ENCODE data around the gene KCNH2.

KCNH2 gene

DNA sequence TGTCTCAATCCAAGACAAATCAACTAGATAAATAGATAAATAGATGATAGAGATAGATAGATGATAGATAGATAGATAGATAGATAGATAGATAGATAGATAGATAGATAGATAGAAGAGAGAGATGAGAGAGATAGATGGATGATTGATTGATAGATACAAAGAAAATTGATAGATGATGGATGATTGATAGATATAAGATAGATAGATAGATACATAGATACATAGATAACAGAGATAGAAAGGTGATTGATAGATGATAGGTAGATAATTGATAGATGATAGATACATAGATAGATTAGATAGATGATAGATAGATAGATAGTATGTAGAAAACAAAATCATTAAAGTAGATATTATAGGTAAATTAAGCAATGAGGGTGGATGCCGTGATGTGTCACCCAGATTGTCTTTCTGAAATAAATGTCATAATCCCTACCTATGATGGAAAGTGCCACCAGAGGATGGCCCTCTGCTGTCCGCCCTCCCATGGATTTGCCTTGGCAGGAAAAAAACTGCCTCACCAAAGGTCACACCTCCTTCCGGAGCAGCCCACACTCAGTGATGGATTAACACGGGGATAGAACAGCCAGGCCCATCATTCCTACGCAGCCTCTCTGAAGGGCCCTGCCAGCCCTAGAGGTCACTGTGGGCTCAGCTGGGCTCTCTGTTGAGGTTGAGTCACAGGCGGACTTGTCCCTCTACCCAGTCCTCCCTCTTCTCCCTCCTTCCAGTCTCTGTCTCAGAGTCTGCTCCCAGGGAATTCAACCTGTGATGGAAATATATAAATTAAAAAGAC lies 50.8 kb downstream of the KCNH2 start:
- DNase-seq: no peak

DNA sequence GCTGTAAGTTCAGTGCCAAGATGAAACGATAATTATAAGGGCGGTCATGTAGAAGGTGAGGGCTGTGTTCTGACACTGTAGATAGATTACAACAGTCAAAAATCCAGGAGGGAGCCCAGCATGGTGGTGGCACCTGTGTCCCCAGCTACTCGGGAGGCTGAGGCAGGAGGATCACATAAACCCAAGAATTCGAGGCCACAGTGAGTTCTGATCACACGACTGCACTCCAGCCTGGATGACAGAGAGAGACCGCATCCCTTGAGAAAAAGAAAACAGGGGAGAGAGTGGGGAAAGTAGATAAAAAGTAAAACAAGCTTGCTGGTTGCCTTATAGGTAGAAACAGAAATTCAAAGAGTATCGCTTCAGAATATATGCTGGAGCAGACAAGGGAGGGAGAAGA lies 52.1 kb downstream of the KCNH2 start:
- DNase-seq: no peak

- DNase-seq: no peak
Observed at GRCh38 chr7:150924369-150924781, 53.7 kb downstream of the KCNH2 start.

DNA sequence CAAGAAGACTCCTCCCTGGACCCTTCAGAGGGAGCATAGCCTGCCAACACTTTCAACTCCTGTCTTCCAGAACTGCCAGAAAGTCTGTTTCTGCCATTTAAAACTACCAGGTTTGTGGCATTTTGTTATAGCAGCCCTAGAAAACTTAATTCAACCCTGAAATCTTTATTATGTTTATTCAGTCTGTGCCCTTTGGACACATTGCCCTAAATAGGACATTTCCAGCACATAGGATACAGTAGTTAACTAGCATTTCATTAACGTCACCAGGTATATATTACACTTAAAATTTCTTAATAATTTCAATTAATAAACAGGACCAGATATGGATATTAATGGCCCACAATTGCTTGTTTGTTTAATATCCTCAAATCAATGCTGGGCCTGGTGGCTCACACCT lies 54.3 kb downstream of the KCNH2 start:
- DNase-seq: no peak

GRCh38 chr7:150923196-150923595 lies 54.9 kb downstream of the KCNH2 start:
- DNase-seq: no peak

DNA sequence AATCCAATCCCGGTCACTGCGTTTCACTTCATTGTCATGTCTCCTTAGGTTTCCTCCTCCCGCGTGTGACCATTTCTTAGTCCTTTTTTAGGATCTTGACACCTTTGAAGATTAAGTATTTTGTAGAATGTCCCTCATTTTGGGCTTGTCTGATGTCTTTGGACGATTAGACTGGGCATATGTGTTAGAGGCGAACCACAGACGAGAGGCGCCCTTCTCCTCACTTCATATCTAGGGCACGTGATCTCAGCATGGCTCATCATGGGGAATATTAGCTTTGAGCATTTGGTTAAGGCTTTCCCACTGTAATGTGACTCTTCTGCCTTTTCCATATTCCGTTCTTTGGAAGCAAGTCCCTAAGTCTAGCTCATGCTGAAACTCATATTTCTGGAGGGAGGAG lies 59.0 kb downstream of the KCNH2 start:
- DNase-seq: no peak

DNA sequence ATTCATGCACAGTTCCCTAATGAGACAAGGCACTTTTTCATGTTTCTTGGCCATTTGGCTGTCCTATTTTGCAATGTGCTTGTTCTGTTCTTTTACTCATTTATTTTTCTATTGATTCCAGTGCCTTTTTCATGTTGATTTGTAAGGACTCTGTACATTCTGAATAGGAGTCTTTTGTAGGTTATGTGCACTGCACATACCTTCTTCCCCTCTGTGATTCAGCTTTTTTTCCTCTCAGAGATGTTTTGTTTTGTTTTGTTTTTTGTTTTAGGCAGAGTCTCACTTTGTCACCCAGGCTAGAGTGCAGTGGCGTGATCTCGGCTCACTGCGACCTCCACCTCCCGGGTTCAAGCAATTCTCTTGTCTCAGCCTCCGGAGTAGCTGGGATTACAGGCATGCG lies 59.7 kb downstream of the KCNH2 start:
- DNase-seq: no peak

DNA sequence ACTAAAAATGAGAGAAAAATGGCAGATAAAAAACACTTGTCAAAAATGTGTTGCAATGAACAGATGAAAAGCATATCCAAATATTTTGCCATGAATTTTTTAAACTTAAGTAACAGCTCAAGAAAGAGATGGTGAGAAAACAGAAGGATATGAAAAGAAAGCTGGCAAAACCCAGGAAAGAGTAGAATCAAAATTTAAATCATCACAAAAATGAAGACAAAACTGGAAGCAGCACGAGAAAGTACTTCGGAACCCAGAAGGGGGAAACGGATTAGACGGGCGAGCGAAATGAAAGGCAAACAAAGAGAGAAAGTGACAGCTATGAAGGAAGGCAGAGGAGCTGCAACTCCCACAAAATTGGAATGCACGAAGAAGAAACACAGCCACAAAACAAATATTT lies 60.2 kb downstream of the KCNH2 start:
- no peak for DNase-seq

GRCh38 chr7:150916670-150917069 lies 61.5 kb downstream of the KCNH2 start:
- no peak for DNase-seq

DNA sequence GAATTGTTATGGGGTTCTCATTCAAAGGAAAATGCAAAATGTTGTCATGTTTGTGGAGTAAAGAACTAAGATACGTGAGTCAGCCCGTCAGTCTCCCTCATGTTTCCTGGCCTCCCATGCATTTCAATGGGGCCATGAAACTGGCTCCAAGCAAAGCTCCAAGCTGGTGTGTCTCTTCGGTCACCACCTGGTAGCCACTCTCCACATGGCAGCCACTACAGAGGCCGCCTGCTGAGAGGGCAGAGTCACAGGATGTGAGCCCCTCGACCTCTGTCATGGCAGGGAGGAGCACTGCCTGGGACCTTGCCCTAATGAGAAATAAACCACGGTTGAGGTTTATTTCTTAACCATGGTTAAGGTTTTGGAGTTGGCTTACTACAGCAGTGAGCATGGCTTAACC lies 63.2 kb downstream of the KCNH2 start:
- DNase-seq: no peak

GRCh38 chr7:150914196-150914595 lies 63.9 kb downstream of the KCNH2 start:
- no peak for DNase-seq

- no peak for DNase-seq
Observed at GRCh38 chr7:150912427-150912826, 65.7 kb downstream of the KCNH2 start.

DNA sequence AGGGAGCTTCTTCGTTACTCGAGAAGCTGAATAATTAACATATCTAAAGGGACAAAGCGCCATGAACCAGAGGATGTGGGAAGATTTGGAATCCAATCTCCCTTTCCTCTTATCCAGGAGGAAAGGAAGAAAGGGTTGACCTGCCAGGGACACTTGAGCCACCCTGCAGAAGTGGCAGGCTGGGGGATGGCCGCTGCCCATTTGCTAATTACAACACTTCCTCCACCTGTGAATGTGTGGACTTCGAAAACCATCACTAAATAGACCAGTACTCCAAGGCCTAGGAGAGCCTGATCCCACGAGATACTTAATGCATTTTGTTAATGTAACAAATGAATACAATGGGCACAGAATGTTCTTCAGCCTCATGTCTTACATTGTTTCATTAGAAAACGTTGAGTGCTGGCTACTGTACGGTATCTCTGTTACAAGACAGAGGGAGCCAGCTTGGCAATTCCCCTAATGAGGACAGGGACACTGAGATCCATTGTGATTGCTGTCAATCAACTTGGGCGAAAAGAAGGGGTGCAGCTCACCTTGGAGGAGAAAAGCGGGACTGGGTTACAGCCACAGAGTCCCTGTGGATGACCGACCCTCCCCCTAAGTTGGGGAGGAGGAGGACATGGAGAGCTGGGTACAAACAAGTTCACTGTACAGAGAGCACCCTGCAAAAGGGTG lies 66.4 kb downstream of the KCNH2 start:
- DNase-seq: no peak

GRCh38 chr7:150910996-150911422 lies 67.1 kb downstream of the KCNH2 start:
- no peak for DNase-seq

GRCh38 chr7:150910305-150910995 lies 67.7 kb downstream of the KCNH2 start:
- DNase-seq: peak; percentile 58

- DNase-seq: no peak
Observed at GRCh38 chr7:150909200-150909995, 68.7 kb downstream of the KCNH2 start.

GRCh38 chr7:150908173-150908572 lies 69.9 kb downstream of the KCNH2 start:
- no peak for DNase-seq

DNA sequence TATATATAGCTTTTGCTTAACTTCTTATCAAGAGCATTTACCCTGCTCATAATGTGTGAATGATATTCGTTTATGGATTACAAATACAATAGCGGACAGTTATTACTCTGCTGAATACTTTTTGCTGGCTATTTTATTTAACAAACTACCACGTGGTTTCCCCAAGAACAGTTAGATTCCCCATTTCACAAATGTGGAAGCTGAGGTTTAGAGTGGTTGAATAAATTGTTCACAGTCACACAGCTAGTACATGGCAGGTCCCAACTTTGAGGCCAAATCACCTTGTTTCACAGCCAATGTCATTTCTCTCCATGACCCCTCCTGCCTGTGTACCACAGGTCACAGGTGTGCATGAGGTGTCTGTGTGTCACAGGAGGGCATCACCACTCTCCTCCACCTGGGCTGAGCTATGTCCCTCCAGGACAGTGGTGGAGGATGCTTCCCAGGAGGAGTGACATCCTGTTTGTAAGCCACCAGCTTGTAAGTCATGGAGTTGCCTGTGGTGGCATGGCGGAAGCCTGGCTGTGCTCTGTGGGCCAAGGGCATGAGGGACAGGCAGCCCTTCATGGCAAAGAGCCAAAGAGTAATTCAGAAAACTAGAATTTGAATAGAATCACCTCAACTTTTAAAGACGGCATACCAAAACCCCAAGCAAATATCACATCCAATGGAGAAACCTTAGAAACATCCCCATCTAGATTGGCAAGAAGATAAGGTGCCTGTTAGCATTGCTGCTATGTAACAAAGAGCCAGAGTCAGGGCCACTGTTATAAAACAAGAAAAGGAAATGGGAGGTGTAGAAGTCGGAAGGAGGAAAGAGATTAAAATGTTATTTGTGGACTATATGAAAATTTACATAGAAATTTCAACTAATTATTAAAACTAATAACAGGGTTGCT lies 73.9 kb downstream of the KCNH2 start:
- DNase-seq: no peak

- peak; percentile 53 for DNase-seq
Observed at GRCh38 chr7:150903606-150904005, 74.5 kb downstream of the KCNH2 start.

DNA sequence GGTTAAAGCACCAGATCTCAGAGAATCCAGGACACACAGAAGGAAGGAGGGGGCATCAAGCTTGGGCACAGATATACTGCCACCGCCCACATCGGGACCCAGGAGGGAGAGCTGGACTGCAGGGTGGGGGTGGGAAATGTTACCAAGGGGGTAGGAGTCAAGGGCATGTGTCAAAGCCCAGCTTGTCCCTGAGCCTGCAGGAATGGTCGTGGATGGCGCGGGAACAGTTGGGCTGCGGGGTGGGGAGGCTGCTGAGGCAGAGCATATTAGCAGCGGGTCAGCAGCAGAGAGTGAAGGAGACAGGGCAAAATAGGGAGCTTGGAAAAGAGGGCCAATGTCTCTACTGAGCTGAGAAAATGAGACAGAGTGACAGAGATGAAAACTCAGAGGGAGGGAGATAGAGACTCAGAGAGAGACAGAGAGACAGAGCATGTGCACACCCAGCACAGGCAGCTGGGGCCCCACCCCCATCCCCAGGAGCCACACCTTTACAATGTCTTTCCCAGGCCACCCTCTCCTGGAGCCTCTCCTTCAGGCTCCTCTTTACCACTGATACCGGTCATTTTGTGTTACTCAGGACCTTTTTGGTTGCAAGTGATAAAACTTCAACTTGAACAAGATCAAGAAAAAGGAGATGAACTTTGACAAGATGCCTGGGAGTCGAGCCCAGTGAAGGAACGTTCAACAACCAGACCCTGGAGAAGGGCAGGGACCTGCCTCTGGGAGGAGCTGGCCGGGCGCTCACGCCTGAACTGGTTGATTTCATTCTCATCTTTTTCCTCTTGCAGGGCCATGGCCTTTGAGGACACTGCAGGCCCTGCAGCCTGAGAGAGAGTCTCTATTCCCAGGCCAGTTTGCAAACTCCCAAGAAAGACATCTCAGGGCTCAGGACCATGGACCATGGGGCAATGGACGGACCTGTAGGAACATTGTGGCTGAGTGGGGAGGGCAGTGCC lies 75.8 kb downstream of the KCNH2 start:
- DNase-seq: no peak

Measured in DMS53 (cell line).